Measurements from ENCODE around the gene LAMA1. TPM values are rescaled to one million over a fixed set of nuclear protein-coding genes. Genes with fewer than 3 reads are reported as not detected.

The LAMA1 gene
- total RNA-seq, 2 donors from 2014 or later: 1.8 to 4.0 TPM

DNA sequence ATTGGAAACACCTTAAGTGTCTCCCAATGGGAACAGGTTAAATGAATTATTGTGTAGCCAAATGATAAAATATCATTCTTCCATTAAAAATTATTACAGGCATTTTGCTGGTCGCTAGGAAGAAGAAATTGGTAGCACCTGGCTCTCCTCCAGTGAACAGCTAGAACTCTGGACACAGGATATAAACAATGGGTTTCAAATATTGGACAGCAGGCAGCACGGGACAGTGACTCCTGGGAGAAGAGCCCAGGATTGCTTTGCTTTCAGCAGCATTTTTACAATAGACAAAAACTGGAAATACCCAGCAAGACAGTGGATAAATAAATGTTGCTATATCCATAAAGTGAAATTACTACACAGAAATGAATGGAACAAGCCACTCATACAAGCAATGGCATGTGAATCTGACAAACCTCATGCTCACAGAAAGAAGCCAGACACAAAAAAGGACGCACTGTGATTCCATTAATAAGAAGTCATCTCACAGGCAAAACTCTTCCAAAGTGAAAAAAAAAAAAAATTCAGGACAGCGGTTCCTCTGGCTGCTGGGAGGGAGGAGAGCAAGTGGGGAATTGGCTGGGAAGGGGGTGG is 50.5 kb downstream of the LAMA1 start:
- DNase-seq (ENCODE audit: low spot score): no peak
- intact Hi-C loops (cut with DNase I): no loop called here

DNA sequence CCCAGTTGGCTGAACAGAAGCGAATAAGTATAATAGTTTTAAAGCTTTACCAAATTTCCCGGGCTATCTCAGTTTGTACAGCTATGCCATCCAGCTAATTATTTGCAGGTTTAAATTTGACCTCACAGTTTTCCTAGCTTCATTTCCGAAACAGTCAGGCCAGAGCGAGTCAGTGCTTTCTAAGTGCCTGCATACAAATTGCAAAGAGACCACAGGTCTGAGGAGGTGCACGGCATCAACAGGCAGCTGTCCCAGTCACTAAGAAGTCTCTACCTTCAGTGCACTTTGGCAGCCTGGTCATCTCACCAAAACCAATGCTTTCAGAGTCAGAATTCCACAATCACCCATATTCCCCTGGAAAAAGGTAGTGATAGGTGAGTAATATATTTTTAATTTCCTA is 51.9 kb downstream of the LAMA1 start:
- intact Hi-C loops (cut with DNase I): no loop called here
- no peak for DNase-seq (ENCODE audit: low spot score)

DNA sequence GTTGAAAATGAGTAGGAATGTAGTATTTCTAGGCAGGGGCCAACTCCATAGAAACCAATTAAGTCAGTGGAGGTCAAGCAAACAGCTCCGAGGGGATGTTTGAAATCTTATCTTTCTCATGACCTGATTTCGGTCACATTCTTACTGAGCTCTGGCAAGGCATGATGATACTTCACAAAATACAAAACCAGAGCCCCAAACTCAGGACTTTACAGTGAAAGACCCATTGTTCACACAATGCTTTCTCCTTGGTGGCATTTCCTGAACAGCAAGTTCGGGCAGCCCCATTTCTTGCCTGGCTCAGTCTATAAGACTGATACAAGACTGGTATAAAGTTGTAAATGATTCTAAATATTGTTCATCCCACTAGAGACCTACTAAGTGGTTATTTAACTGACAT is 53.3 kb downstream of the LAMA1 start:
- no peak for DNase-seq (ENCODE audit: low spot score)
- intact Hi-C loops (cut with DNase I): no loop called here

DNA sequence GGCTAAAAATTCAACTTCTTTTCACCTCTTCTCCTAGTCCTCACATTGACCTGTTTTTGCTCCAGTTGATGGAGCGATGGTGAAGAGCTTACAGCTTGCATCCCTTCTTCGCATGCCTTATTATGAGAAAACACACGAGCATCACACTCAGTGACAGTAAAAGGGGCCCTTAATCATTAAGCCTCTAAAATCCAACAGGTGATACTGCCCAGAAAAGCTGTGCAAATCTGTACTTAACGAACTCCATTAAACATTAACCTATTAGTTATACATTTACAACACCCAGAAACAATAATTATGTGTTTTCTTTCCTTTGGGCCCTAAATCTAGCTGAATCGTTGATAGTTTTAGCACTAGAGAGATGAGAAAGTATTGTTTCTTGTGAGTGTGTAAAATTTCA is 54.8 kb downstream of the LAMA1 start:
- DNase-seq (ENCODE audit: low spot score): no peak
- intact Hi-C loops (cut with DNase I): no loop called here

GRCh38 chr18:7062236-7062635 is 55.4 kb downstream of the LAMA1 start:
- DNase-seq (ENCODE audit: low spot score): no peak
- intact Hi-C loops (cut with DNase I): no loop called here

GRCh38 chr18:7059276-7059675 is 58.3 kb downstream of the LAMA1 start:
- no peak for DNase-seq (ENCODE audit: low spot score)
- intact Hi-C loops (cut with DNase I): no loop called here

- intact Hi-C loops (cut with DNase I): no loop called here
- DNase-seq (ENCODE audit: low spot score): no peak
Observed at GRCh38 chr18:7056026-7056425, 61.6 kb downstream of the LAMA1 start.

DNA sequence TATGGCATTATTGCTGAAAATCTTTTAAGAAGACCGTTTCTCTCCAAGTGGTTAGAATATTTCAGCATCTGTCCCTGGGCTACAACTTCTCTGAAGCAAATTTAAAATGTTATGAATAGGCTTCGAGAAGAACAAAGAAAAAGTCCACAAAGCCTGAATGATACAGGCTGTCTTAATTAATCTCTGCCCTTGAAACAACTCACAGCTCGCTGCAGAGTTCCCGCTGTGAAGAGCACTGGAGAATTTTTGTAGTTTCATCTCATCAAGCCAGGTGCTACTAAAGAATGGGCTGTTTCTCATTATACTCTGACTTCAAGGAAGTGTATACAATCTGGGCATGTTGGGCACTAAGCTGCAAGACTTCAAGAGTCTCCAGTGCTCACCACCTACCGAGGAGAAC is 67.6 kb downstream of the LAMA1 start:
- no peak for DNase-seq (ENCODE audit: low spot score)
- intact Hi-C loops (cut with DNase I): no loop called here

DNA sequence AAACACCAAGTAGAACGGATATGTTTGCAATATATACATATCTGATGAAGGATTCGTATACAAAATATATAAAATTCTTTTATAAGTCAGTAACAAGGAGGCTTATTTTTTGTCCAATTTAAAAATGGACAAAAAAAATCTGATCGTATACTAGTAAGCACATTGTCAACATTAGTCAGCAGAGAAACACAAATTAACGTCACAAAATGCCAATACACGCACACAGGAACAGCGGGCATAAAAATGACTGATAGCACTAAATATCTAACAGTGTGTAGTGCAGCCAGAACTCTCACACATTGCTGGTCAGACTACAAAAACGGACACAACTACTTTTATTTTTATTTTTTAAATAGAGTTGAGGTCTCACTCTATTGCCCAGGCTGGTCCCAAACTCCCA is 69.5 kb downstream of the LAMA1 start:
- intact Hi-C loops (cut with DNase I): no loop called here

DNA sequence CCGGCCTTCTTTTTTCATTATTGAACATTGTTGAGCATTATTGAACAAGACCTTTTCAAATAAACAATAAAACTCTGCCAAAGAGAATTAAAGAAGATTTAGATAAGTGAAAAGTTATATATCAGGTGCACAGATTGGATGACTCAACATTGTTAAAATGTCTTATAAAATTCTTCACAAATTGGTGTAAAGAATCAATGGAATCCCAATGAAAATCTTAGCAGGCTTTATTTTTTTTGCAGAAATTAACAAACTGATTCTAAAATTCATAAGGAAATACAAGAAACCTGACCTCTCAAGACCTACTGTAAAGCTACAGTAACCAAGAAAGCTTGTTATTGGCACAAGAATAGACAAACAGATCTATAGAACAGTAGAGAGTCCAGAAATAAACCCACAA is 70.3 kb downstream of the LAMA1 start:
- intact Hi-C loops (cut with DNase I): no loop called here
- DNase-seq (ENCODE audit: low spot score): no peak

More for the DNA sequence above, 69.5 kb downstream of the LAMA1 start:
- DNase-seq (ENCODE audit: low spot score): no peak

DNA sequence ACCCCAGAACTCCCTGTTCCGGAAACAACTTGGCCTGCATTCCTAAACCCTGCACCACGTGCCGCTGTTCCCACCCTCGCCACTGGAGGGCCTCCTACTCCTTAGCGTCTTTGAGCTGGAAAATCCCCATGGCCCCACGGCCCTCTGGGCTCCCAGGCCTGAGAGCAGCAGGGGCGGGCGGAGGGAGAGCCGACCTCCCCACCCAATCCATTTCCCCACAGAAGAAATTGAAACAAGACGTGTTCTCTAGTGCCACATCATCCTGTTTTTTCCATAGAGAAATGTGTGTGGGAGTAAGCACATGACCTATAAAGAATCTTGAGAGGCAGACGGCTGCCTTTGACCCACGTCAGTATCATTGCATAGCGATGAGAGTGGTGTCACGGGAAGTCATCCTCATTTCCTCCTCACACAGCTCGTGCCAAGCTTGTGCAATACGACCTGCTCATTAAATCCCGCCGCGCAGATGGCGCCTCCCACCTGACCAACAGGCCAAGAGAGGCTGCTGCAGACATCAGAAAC is 79.2 kb downstream of the LAMA1 start:
- DNase-seq (ENCODE audit: low spot score): peak; percentile 95
- intact Hi-C loops (cut with DNase I): loop anchor here in 1 of 2 donors (10.0 kb wide), 1 partner anchor 136 kb away; no protein-coding TSS in a partner anchor

DNA sequence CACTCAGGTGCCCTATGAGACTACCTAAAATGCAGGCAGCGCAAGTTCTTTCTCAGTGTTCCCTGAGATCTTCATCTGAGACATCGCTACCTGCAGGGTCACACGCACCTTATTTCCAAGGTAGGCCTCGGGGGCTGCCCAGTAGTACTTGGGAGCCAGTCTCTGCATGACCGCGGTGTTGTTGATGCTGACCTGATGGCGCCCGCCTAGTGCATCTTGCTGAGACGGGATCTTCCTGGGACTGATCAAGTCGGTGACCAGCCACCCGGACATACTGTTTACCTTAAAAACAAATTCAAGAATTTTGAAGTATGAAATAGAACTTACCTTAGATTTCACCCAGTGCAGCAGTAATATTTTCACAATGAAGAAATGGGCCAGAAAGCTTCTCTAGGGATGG is 80.1 kb downstream of the LAMA1 start:
- DNase-seq (ENCODE audit: low spot score): no peak
- intact Hi-C loops (cut with DNase I): loop anchor here in 1 of 2 donors (10.0 kb wide), 1 partner anchor 137 kb away; no protein-coding TSS in a partner anchor

DNA sequence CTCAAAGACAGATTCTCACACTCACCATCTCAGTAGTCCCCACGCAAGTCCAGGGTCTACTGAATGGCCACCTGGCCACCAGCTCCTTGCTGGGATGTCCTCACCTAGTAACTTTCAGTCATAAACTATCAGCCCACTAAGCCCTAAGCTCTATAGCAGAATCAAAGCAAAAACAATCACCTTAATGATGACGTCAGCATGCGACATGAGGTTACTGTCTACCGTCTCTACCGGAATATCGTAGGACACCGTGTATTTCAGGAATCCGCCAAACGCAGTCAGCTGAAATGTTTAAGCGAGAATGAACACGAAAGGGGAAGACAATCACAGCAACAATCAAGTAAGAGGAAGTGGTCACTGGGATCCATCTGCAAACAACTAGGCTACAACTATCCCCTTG is 81.8 kb downstream of the LAMA1 start:
- intact Hi-C loops (cut with DNase I): loop anchor here in 1 of 2 donors (10.0 kb wide), 1 partner anchor 139 kb away; no protein-coding TSS in a partner anchor
- DNase-seq (ENCODE audit: low spot score): no peak

GRCh38 chr18:7034924-7035323 is 82.7 kb downstream of the LAMA1 start:
- intact Hi-C loops (cut with DNase I): loop anchor here in 1 of 2 donors (10.0 kb wide), 1 partner anchor 140 kb away; no protein-coding TSS in a partner anchor
- DNase-seq (ENCODE audit: low spot score): no peak

- intact Hi-C loops (cut with DNase I): loop anchor here in 1 of 2 donors (10.0 kb wide), 1 partner anchor 142 kb away; no protein-coding TSS in a partner anchor
- DNase-seq (ENCODE audit: low spot score): no peak
Observed at GRCh38 chr18:7032537-7032936, 85.1 kb downstream of the LAMA1 start.

- intact Hi-C loops (cut with DNase I): loop anchor here in 1 of 2 donors (10.0 kb wide), 1 partner anchor 104 kb away; no protein-coding TSS in a partner anchor
Observed at GRCh38 chr18:7028625-7029024, 89.0 kb downstream of the LAMA1 start.

DNA sequence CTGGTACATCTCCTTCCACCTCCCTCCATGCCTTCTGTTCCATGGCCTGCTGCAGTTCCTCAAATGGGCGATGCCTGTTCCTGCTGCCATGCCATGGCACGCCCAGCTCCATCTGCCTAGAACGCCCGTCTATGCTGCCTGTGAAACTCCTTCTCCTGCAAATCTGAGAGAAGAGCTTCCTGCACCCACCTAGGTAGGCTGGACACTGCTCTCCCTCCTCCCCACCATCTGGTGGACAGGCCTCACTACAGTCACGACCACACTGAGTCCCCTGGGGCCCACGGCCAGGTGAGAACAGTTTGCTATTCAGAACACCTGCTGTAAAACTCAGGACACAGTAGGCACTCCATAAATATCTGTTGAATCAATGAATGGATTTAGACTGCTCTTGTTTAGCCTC is 92.4 kb downstream of the LAMA1 start:
- no peak for DNase-seq (ENCODE audit: low spot score)
- intact Hi-C loops (cut with DNase I): loop anchor here in 1 of 2 donors (10.0 kb wide), 1 partner anchor 100 kb away; no protein-coding TSS in a partner anchor

More at GRCh38 chr18:7028625-7029024, 89.0 kb downstream of the LAMA1 start:
- no peak for DNase-seq (ENCODE audit: low spot score)

- DNase-seq (ENCODE audit: low spot score): no peak
- intact Hi-C loops (cut with DNase I): loop anchor here in 1 of 2 donors (10.0 kb wide), 1 partner anchor 99 kb away; no protein-coding TSS in a partner anchor
Observed at GRCh38 chr18:7023581-7023980, 94.0 kb downstream of the LAMA1 start.

GRCh38 chr18:7023063-7023580 is 94.5 kb downstream of the LAMA1 start:
- intact Hi-C loops (cut with DNase I): loop anchor here in 1 of 2 donors (10.0 kb wide), 1 partner anchor 98 kb away; no protein-coding TSS in a partner anchor
- DNase-seq (ENCODE audit: low spot score): no peak

DNA sequence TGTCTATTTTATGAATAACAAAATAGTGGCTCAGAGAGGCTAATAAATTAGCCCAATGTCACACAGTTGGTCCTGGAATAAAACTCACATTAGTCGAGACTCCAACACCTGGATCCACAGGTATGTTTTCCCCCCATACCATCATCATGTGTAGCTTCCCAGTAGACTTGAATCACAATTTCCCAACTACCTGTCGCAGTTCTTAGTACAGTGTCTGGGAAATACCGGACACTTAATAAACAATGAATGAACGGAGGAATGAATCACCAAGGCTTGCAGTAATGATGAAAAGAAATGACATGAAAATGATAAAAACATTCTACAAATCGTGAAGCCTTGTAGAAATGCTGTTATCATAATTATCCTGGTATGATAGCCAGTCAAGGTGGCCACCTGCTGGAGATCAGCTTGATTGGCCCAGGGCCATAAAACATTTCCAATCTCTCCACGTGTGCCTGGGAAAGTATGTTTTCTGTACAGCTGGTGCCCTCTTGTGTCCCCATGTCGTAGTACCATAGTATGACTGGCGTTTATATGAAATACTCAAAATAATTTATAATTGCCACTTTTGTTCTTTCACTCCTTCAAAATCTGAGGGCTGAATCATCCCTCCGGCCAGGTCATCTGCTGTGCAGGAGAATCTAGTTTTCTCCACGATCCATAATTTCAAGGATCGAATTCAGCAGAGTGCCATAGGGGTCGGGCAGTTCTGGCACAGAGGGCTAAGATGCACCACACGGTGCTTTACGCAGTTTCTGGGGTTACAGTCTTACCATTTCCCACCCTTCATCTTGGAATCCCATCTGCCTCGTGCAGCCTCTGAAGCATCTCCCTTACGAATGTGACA is 95.4 kb downstream of the LAMA1 start:
- intact Hi-C loops (cut with DNase I): loop anchor here in 1 of 2 donors (10.0 kb wide), 1 partner anchor 97 kb away; no protein-coding TSS in a partner anchor
- DNase-seq (ENCODE audit: low spot score): no peak

Data from posterior vena cava (tissue), 2 donors.